GM21737 (cell line): ENCODE results near the gene PMEPA1.
"Not testable (repeated sequence)": the region's sequence is repeated elsewhere in the genome, so short reads cannot be mapped to it uniquely, and the experiment has no call there.

Experiments used
- ATAC-seq: cut with Tn5 transposase; IDR thresholded peaks from one replicate; pipeline ENCODE4 v1.9.1; 2021; ENCODE audit warnings: mild to moderate bottlenecking, moderate library complexity; ENCODE audit not compliant: unreplicated experiment

PMEPA1 gene

GRCh38 chr20:57653546-57653900, 56.3 kb downstream of the PMEPA1 start:
- ATAC-seq: no peak

GRCh38 chr20:57652606-57653545, 56.9 kb downstream of the PMEPA1 start:
- no peak for ATAC-seq

- ATAC-seq: no peak
Observed at GRCh38 chr20:57651881-57652605, 57.8 kb downstream of the PMEPA1 start.

GRCh38 chr20:57650756-57651483, 58.9 kb downstream of the PMEPA1 start:
- ATAC-seq: no peak

GRCh38 chr20:57650266-57650665, 59.5 kb downstream of the PMEPA1 start:
- ATAC-seq: no peak

GRCh38 chr20:57649617-57650015, 60.2 kb downstream of the PMEPA1 start:
- no peak for ATAC-seq

GRCh38 chr20:57648878-57649616, 60.8 kb downstream of the PMEPA1 start:
- ATAC-seq: no peak

- no peak for ATAC-seq
Observed at GRCh38 chr20:57647933-57648785, 61.7 kb downstream of the PMEPA1 start.

- ATAC-seq: no peak
Observed at GRCh38 chr20:57647006-57647932, 62.5 kb downstream of the PMEPA1 start.

- ATAC-seq: no peak
Observed at GRCh38 chr20:57638895-57639236, 70.9 kb downstream of the PMEPA1 start.

- no peak for ATAC-seq
Observed at GRCh38 chr20:57638173-57638894, 71.5 kb downstream of the PMEPA1 start.

GRCh38 chr20:57633945-57634491, 75.8 kb downstream of the PMEPA1 start:
- ATAC-seq: no peak

- ATAC-seq: no peak
Observed at GRCh38 chr20:57632286-57632685, 77.5 kb downstream of the PMEPA1 start.

GRCh38 chr20:57630061-57630460, 79.8 kb downstream of the PMEPA1 start:
- no peak for ATAC-seq

- not testable (repeated sequence) for ATAC-seq
Observed at GRCh38 chr20:57629491-57629901, 80.3 kb downstream of the PMEPA1 start.

GRCh38 chr20:57628962-57629308, 80.9 kb downstream of the PMEPA1 start:
- not testable (repeated sequence) for ATAC-seq

GRCh38 chr20:57628047-57628961, 81.5 kb downstream of the PMEPA1 start:
- no peak for ATAC-seq
